ENCODE measurements around the gene PTGR1. TPM values are rescaled to one million over a fixed set of nuclear protein-coding genes. Genes with fewer than 3 reads are reported as not detected.
"Not testable (repeated sequence)": the region's sequence is repeated elsewhere in the genome, so short reads cannot be mapped to it uniquely, and the experiment has no call there.

The PTGR1 gene
- total RNA-seq, 1 donor from 2014 or later, result 28.1 TPM

DNA sequence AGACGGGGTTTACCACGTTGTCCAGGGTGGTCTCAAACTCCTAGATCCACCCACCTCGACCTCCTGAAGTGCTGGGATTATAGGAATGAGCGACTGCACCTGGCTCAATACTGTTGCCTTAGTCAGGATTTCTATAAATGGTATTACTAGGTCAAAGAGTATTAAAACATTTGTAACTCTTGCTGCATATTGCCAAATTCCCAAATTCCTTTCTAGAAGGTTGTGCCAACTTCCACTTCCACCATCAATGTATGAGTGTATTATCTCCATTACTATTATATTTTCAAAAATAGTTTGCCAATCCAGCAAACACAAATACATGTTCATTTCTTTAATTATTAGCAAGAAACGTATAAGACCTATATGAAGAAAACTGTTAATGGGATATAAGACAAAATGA lies 10.6 kb downstream of the PTGR1 start:
- H3K27ac Mint-ChIP-seq (ENCODE audit: unreplicated experiment), result no peak overlapping the region
- no peak for TF ChIP-seq CTCF (IDR thresholded peaks at IDR 0.05)
- H3K4me1 Mint-ChIP-seq (ENCODE audit: low read depth), result no peaks in the 10 kb centered on the region
- H3K4me3 Mint-ChIP-seq (ENCODE audit: unreplicated experiment), result no peak overlapping the region
- no peaks in the 10 kb centered on the region for H3K27me3 Mint-ChIP-seq (ENCODE audit: low read depth)
- H3K36me3 Mint-ChIP-seq (ENCODE audit: low read depth), result peaks cover 3% of the 10 kb centered on the region
- H3K9me3 Mint-ChIP-seq (ENCODE audit: low read depth), result no peaks in the 10 kb centered on the region
- DNase-seq (ENCODE audit: low spot score), result no peak

DNA sequence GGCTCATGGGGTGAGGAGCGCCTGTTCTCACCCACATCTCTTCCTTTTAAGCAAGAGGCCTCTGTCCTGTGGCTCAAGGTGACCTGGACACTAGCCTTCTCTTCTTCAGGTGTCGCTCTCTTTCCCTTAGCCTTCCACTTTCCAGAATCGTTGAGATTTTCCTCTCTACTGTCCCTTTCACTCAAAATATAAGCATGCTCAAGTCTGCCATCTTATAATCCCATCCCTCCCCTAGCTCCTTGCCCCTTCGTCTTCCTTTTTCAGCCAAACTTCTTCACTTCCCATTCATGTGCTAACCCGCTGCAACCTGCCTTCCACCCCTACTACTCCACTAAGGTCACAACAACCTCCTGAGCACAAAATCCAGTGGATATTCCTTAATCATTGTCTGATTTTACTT lies 13.1 kb downstream of the PTGR1 start:
- H3K27ac Mint-ChIP-seq (ENCODE audit: unreplicated experiment), result no peak overlapping the region
- no peaks in the 10 kb centered on the region for H3K9me3 Mint-ChIP-seq (ENCODE audit: low read depth)
- H3K27me3 Mint-ChIP-seq (ENCODE audit: low read depth), result no peaks in the 10 kb centered on the region
- peaks cover 3% of the 10 kb centered on the region for H3K36me3 Mint-ChIP-seq (ENCODE audit: low read depth)
- no peak for DNase-seq (ENCODE audit: low spot score)
- H3K4me3 Mint-ChIP-seq (ENCODE audit: unreplicated experiment), result no peak overlapping the region
- H3K4me1 Mint-ChIP-seq (ENCODE audit: low read depth), result no peaks in the 10 kb centered on the region
- TF ChIP-seq CTCF (IDR thresholded peaks at IDR 0.05), result no peak

DNA sequence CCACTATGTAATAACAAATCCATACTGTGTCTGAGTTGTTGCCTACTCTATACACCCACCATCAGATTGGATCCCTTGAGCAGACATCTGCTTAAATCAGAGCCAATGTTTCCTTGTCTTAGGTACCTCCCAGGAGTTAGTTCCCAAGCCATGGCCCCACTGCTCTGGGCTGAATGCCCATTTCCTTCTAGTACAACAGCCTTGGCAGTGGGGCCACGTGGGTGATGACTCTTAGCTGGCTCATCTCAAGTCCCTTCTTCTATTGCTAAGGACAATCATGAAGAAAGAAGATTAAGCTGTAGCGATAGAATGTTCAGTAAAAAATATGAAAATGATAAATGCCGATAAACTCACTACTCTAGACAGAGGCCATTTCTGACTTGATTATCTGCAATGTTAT lies 16.6 kb downstream of the PTGR1 start:
- H3K4me3 Mint-ChIP-seq (ENCODE audit: unreplicated experiment), result no peak overlapping the region
- H3K27ac Mint-ChIP-seq (ENCODE audit: unreplicated experiment), result no peak overlapping the region
- no peak for TF ChIP-seq CTCF (IDR thresholded peaks at IDR 0.05)
- peaks cover 9% of the 10 kb centered on the region for H3K36me3 Mint-ChIP-seq (ENCODE audit: low read depth)
- no peak for DNase-seq (ENCODE audit: low spot score)
- H3K9me3 Mint-ChIP-seq (ENCODE audit: low read depth), result no peaks in the 10 kb centered on the region
- no peaks in the 10 kb centered on the region for H3K4me1 Mint-ChIP-seq (ENCODE audit: low read depth)
- H3K27me3 Mint-ChIP-seq (ENCODE audit: low read depth), result no peaks in the 10 kb centered on the region

GRCh38 chr9:111572950-111573604 lies 26.4 kb downstream of the PTGR1 start:
- DNase-seq (ENCODE audit: low spot score), result no peak
- no peak overlapping the region for H3K27ac Mint-ChIP-seq (ENCODE audit: unreplicated experiment)

DNA sequence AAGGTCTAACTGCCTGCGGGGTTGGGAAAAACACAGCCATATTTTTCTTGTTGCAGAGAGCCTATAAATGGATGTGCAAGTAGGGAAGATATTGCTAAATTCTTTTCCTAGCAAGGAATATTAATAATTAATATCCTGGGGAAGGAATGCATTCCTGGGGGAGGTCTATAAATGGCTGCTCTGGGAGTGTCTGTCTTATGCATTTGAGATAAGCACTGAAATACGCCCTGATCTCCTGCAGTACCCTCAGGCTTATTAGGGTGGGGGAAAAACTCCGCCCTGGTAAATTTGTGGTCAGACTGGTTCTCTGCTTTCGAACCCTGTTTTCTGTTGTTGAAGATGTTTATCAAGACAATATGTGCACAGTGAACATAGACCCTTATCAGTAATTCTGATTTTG lies 31.3 kb downstream of the PTGR1 start:
- H3K27me3 Mint-ChIP-seq (ENCODE audit: low read depth); H3K4me3 Mint-ChIP-seq (ENCODE audit: unreplicated experiment); H3K27ac Mint-ChIP-seq (ENCODE audit: unreplicated experiment); H3K4me1 Mint-ChIP-seq (ENCODE audit: low read depth); DNase-seq (ENCODE audit: low spot score): not testable (repeated sequence)
- Mint-ChIP-seq H3K36me3 (ENCODE audit: low read depth) (peaks cover 51% of the 10 kb centered on the region), H3K9me3 (ENCODE audit: low read depth) (peaks cover 27% of the 10 kb centered on the region)

More at GRCh38 chr9:111572950-111573604, 26.4 kb downstream of the PTGR1 start:
- no peak for TF ChIP-seq CTCF (IDR thresholded peaks at IDR 0.05)
- H3K36me3 Mint-ChIP-seq (ENCODE audit: low read depth), result peaks cover 48% of the 10 kb centered on the region
- peaks cover 17% of the 10 kb centered on the region for H3K9me3 Mint-ChIP-seq (ENCODE audit: low read depth)
- H3K27me3 Mint-ChIP-seq (ENCODE audit: low read depth), result no peaks in the 10 kb centered on the region
- peaks cover 8% of the 10 kb centered on the region for H3K4me1 Mint-ChIP-seq (ENCODE audit: low read depth)
- H3K4me3 Mint-ChIP-seq (ENCODE audit: unreplicated experiment), result no peak overlapping the region

- Mint-ChIP-seq H3K4me3 (ENCODE audit: unreplicated experiment) (no peak overlapping the region), H3K4me1 (ENCODE audit: low read depth) (no peaks in the 10 kb centered on the region), H3K9me3 (ENCODE audit: low read depth) (peaks cover 27% of the 10 kb centered on the region), H3K27ac (ENCODE audit: unreplicated experiment) (no peak overlapping the region), H3K27me3 (ENCODE audit: low read depth) (no peaks in the 10 kb centered on the region), H3K36me3 (ENCODE audit: low read depth) (peaks cover 46% of the 10 kb centered on the region)
- no peak for DNase-seq (ENCODE audit: low spot score)
- no peak for TF ChIP-seq CTCF (IDR thresholded peaks at IDR 0.05)
Observed at GRCh38 chr9:111566234-111566633, 33.2 kb downstream of the PTGR1 start.
